ENCODE results near the gene CAP2. TPM values are rescaled to one million over a fixed set of nuclear protein-coding genes. Genes with fewer than 3 reads are reported as not detected.

CAP2 gene
- total RNA-seq, 1 experiment from 2014 or later, result 37.0 TPM

GRCh38 chr6:17501982-17502704, 108.7 kb downstream of the CAP2 start:
- H3K9me3 ChIP-seq (ENCODE audit: control insufficient read depth, insufficient read depth, low read depth, low read length), result no peaks in the 10 kb centered on the region
- no peak overlapping the region for H3K4me3 ChIP-seq (ENCODE audit: low read depth in 2 of 2, low read length in 2 of 2)
- intact Hi-C loops (cut with micrococcal nuclease; ENCODE audit: unreplicated experiment), result no loop called here
- no TSS peak for BruUV-seq (replicated peaks)
- ATAC-seq (no peak), DNase-seq (ENCODE audit: low read depth, low spot score) (no peak)
- no peak overlapping the region for H3K27ac ChIP-seq (ENCODE audit: low read length)
- CTCF ChIA-PET, result no interaction called here
- H3K36me3 ChIP-seq (ENCODE audit: control insufficient read depth, insufficient read depth, low read length), result no peaks in the 10 kb centered on the region
- POLR2A ChIA-PET, result interaction anchor here (0.6 kb wide), 2 partner anchors 107 to 1461 kb away, joined by 3 read pairs; no protein-coding TSS in a partner anchor
- TF ChIP-seq CTCF (IDR thresholded peaks at IDR 0.05) (no peak), REST (IDR thresholded peaks at IDR 0.05; ENCODE audit: insufficient read depth in 1 of 2, low read depth in 2 of 2, low read length in 1 of 2) (no peak), TCF7L2 (IDR thresholded peaks at IDR 0.05; ENCODE audit: low read depth, low read length) (no peak), POLR2AphosphoS5 (IDR thresholded peaks at IDR 0.05; ENCODE audit: low read depth, low read length) (no peak), SIN3A (IDR thresholded peaks at IDR 0.05; ENCODE audit: borderline replicate concordance, insufficient read depth, low read depth, low read length) (no peak)
- H3K27me3 ChIP-seq (ENCODE audit: control insufficient read depth, insufficient read depth, low read length), result no peaks in the 10 kb centered on the region
- H3K4me1 ChIP-seq (ENCODE audit: control insufficient read depth, insufficient read depth, low read length), result peaks cover 4% of the 10 kb centered on the region; the same call in 1 of the 2 replicates
- in situ Hi-C loops (cut with HindIII; ENCODE audit: low pct_unique_long_range_greater_than_20kb, low sequenced_read_pairs), result no loop called here

GRCh38 chr6:17503051-17503450, 109.7 kb downstream of the CAP2 start:
- no peak for DNase-seq (ENCODE audit: low read depth, low spot score)
- intact Hi-C loops (cut with micrococcal nuclease; ENCODE audit: unreplicated experiment), result no loop called here
- in situ Hi-C loops (cut with HindIII; ENCODE audit: low pct_unique_long_range_greater_than_20kb, low sequenced_read_pairs), result no loop called here
- Histone ChIP-seq H3K4me1 (ENCODE audit: control insufficient read depth, insufficient read depth, low read length) (no peaks in the 10 kb centered on the region), H3K36me3 (ENCODE audit: control insufficient read depth, insufficient read depth, low read length) (no peaks in the 10 kb centered on the region), H3K27ac (ENCODE audit: low read length) (no peak overlapping the region), H3K4me3 (ENCODE audit: low read depth in 2 of 2, low read length in 2 of 2) (no peak overlapping the region), H3K27me3 (ENCODE audit: control insufficient read depth, insufficient read depth, low read length) (no peaks in the 10 kb centered on the region), H3K9me3 (ENCODE audit: control insufficient read depth, insufficient read depth, low read depth, low read length) (no peaks in the 10 kb centered on the region)
- CTCF ChIA-PET, result no interaction called here
- POLR2A ChIA-PET, result interaction anchor here (0.6 to 0.7 kb wide), 2 partner anchors 261 to 1460 kb away, joined by 3 read pairs; no protein-coding TSS in a partner anchor
- no TSS peak for BruUV-seq (replicated peaks)
- ATAC-seq, result no peak
- TF ChIP-seq POLR2AphosphoS5 (IDR thresholded peaks at IDR 0.05; ENCODE audit: low read depth, low read length) (no peak), CTCF (IDR thresholded peaks at IDR 0.05) (no peak), TCF7L2 (IDR thresholded peaks at IDR 0.05; ENCODE audit: low read depth, low read length) (no peak), REST (IDR thresholded peaks at IDR 0.05; ENCODE audit: insufficient read depth in 1 of 2, low read depth in 2 of 2, low read length in 1 of 2) (no peak), SIN3A (IDR thresholded peaks at IDR 0.05; ENCODE audit: borderline replicate concordance, insufficient read depth, low read depth, low read length) (no peak)
